T-helper 2 cell treated with Interferon-gamma antibody and Interleukin-4, amounts not matched to agents 5 μg/mL and 100 μg/mL, for 36 hours (primary cell): ENCODE results near the gene PRIM2.
"Not testable (repeated sequence)": the region's sequence is repeated elsewhere in the genome, so short reads cannot be mapped to it uniquely, and the experiment has no call there.

Experiments
- DNase-seq: peaks from one replicate; pipeline ENCODE4 v3.0.0; 2021; ENCODE audit warnings: low spot score
- H3K27ac Mint-ChIP-seq: one replicate; pipeline ENCODE4 v1.8.0; 2021; ENCODE audit warnings: mild to moderate bottlenecking, mixed read lengths
- H3K27me3 Mint-ChIP-seq: one replicate; pipeline ENCODE4 v1.8.0; 2021; ENCODE audit warnings: low read depth, mixed read lengths
- H3K36me3 Mint-ChIP-seq: one replicate; pipeline ENCODE4 v1.8.0; 2021; ENCODE audit warnings: low read depth, mixed read lengths
- H3K4me1 Mint-ChIP-seq: one replicate; pipeline ENCODE4 v1.8.0; 2021; ENCODE audit warnings: low read depth, mixed read lengths
- H3K4me3 Mint-ChIP-seq: one replicate; pipeline ENCODE4 v1.8.0; 2022; ENCODE audit warnings: mild to moderate bottlenecking, moderate library complexity, mixed read lengths
- H3K9me3 Mint-ChIP-seq: one replicate; pipeline ENCODE4 v1.8.0; 2021; ENCODE audit warnings: mixed read lengths

The PRIM2 gene

DNA sequence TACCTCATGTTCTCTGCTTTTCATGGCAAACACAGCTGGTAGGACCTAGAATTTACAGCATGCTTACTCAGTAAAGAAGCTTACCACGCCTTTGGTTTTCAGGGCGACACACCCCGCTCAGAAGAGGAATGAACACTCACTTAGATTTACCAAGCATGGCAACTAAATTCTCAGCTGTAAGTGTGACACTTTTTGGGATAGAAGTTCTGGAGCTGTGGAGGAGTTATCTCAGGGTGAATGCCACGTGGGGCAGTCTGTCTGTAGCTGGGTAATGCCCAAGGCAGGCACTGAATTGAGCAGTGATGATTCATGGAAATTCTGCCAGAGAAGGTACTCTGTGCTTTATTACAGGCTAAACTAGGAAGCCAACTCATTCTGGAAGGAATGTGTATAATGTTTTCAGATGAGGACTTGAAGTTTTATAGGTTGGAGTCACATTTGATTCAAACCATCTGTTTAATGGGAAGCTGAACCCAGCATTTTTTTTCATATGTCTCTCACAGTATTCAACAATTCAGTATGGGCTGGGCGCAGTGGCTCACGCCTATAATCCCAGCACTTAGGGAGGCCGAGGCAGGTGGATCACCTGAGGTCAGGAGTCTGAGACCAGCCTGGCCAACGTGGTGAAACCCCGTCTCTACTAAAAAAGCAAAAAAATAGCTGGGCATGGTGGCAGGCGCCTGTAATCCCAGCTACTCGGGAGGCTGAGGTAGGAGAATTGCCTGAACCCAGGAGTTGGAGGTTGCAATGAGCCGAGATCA lies 3.5 kb upstream of the PRIM2 start:
- Mint-ChIP-seq H3K27ac (no peak overlapping the region), H3K4me3 (no peak overlapping the region)

DNA sequence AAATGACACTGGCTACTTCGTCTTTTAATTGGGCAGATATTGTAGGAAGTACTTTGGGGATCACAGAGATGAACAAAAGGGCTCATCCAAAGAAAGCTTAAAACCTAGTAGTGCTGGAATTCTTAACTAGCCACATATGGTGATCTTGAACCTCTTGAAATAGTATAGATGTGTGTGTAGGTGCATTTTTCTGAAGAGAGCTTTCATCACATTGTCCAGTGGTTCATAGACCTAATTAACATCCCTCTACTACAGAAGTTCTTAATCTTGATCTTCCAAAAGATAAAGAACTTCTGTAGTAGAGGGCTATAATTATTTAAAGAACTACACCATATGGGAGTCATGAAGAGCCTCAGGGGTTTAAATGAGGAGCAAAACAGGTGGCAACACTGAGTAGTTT lies 2.3 kb upstream of the PRIM2 start:
- Mint-ChIP-seq H3K36me3 (peaks cover 17% of the 10 kb centered on the region), H3K27me3 (peaks cover 3% of the 10 kb centered on the region), H3K4me1 (peaks cover 22% of the 10 kb centered on the region), H3K4me3 (no peak overlapping the region), H3K9me3 (no peaks in the 10 kb centered on the region), H3K27ac (no peak overlapping the region)
- DNase-seq: no peak

More for the DNA sequence above, 3.5 kb upstream of the PRIM2 start:
- Mint-ChIP-seq H3K4me1 (peaks cover 12% of the 10 kb centered on the region), H3K9me3 (no peaks in the 10 kb centered on the region), H3K27me3 (peaks cover 3% of the 10 kb centered on the region), H3K36me3 (peaks cover 6% of the 10 kb centered on the region)
- DNase-seq: no peak

DNA sequence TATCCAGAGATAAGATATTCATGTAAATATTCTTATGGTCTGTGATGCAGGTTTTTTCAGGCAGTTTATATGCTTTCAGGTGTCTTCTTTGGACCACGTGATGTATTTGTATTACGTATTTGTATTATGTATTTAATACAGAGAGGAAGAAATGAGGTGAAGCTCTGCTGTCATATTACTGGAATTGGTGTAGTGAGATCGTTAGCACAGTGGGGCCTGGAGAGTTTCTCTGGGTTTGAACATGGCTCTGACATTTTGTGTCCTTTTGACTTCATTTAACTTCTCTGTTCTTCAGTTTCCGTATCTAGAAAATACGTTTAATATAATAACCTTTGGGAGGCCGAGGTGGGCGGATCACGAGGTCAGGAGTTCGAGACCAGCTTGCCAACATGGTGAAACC lies 1.6 kb upstream of the PRIM2 start:
- Mint-ChIP-seq H3K27ac (no peak overlapping the region), H3K36me3 (peaks cover 25% of the 10 kb centered on the region), H3K27me3 (peaks cover 3% of the 10 kb centered on the region), H3K4me3 (no peak overlapping the region), H3K4me1 (peaks cover 26% of the 10 kb centered on the region), H3K9me3 (no peaks in the 10 kb centered on the region)
- no peak for DNase-seq

DNA sequence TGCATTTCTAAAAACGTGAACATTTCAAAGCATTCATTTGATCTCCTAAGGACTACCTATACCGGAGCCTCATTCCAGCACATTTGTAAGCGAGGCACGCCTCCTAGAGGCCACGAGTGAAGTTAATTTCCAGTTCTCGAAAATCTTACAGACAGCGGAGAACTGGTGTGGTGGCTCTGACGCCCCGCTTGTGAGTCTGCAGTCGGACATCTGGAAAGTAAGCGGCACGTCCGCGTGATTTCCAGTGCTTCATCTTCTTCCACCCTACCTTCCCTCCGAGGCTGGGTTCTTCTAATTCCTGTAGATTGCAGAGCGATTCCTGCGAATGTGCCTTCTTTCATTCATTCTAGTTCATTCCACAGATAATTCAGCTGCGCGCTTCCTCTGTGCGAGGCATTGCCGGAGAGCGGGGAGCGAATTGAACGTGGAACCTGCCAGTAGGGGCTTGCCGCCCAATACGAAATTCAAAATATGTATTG lies 810 bp upstream of the PRIM2 start:
- peak; percentile 81 for DNase-seq
- H3K36me3 Mint-ChIP-seq: peaks cover 31% of the 10 kb centered on the region
- peak overlapping the region; percentile 100 for H3K4me3 Mint-ChIP-seq
- H3K9me3 Mint-ChIP-seq: no peaks in the 10 kb centered on the region
- H3K27me3 Mint-ChIP-seq: peaks cover 3% of the 10 kb centered on the region
- peaks cover 32% of the 10 kb centered on the region for H3K4me1 Mint-ChIP-seq
- peak overlapping the region; percentile 95 for H3K27ac Mint-ChIP-seq

DNA sequence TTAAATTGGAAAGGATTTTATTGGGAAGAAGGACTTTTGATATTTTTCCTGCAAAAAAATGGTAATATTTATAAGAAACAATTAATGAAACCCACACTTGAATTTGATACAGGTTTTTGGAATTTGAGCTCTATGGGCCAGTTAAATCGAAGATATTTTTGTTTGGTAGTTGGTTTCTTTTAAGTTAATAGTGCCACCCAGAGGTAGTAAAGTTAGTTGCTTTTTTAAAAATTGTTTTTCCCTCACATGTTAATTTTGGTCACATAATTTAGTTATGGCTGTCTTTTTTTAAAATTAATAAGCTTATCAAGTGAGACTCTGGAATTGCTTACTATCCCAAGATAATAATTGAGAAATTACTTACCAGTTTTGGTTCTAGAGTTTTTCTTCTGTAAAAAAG lies 7.1 kb downstream of the PRIM2 start:
- Mint-ChIP-seq H3K4me1 (peaks cover 19% of the 10 kb centered on the region), H3K9me3 (peaks cover 21% of the 10 kb centered on the region), H3K36me3 (peaks cover 79% of the 10 kb centered on the region), H3K27ac (no peak overlapping the region), H3K4me3 (no peak overlapping the region), H3K27me3 (no peaks in the 10 kb centered on the region)
- DNase-seq: no peak

DNA sequence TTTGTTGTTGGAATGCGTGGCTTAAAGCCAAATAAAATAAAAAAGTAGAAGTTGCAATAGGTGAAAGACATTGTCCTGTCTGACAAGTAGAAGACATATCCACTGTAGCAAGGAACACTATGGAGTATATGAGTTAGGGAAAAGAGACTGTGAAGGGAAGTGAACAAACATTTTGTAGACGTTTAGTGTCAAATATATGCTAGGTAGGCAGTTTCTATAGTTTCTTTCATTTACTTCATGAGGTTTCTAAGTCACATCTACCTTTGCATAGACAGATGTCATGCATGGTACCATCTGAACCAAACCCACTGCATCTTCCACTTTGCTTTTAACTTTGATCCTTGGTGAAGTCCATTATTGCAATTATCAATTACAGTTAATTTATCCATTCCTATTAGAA lies 9.9 kb downstream of the PRIM2 start:
- Mint-ChIP-seq H3K4me1 (peaks cover 2% of the 10 kb centered on the region), H3K27ac (no peak overlapping the region), H3K4me3 (no peak overlapping the region), H3K27me3 (no peaks in the 10 kb centered on the region), H3K9me3 (peaks cover 48% of the 10 kb centered on the region), H3K36me3 (peaks cover 81% of the 10 kb centered on the region)
- DNase-seq: no peak

DNA sequence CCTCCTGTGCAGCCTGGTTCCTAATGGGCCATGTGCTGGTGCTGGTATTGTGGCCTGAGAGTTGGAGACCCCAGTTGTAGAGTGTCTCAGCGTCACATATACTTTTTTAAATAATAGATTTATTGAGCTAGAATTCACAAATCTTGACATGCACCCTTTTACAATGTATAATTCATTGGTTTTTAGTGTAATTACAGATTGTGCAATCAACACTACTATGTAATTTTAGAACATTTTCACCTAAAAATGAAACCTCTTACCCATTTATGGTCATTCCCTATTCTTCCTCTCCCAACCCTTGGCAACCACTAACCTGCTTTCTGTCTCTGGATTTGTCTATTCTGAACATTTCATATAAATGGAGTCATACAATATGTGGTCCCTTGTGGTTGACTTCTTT lies 10.6 kb downstream of the PRIM2 start:
- peaks cover 80% of the 10 kb centered on the region for H3K36me3 Mint-ChIP-seq

DNA sequence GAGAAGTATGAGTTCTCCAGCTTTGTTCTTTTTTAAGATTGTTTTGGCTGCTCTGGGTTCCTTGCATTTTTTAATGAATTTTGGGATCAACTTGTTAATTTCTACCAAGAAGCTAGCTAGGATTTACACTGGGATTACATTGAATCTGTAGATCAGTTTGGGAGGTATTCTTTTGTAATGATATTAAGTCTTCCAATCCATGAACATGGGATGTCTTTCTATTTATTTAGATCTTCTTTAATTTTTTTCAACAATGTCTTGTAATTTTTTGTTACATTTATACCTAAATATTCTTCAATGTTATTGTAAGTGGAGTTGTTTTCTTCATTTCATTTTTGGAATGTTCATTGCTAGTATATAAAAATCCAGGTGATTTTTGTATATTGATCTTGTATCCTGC lies 12.5 kb downstream of the PRIM2 start:
- DNase-seq: no peak
- H3K9me3 Mint-ChIP-seq: peaks cover 71% of the 10 kb centered on the region
- H3K4me3 Mint-ChIP-seq: no peak overlapping the region
- H3K4me1 Mint-ChIP-seq: no peaks in the 10 kb centered on the region
- H3K36me3 Mint-ChIP-seq: peaks cover 86% of the 10 kb centered on the region
- no peaks in the 10 kb centered on the region for H3K27me3 Mint-ChIP-seq
- no peak overlapping the region for H3K27ac Mint-ChIP-seq

More for the DNA sequence above, 10.6 kb downstream of the PRIM2 start:
- H3K27me3 Mint-ChIP-seq: no peaks in the 10 kb centered on the region
- no peaks in the 10 kb centered on the region for H3K4me1 Mint-ChIP-seq
- H3K9me3 Mint-ChIP-seq: peaks cover 55% of the 10 kb centered on the region
- no peak overlapping the region for H3K4me3 Mint-ChIP-seq
- H3K27ac Mint-ChIP-seq: no peak overlapping the region
- no peak for DNase-seq

DNA sequence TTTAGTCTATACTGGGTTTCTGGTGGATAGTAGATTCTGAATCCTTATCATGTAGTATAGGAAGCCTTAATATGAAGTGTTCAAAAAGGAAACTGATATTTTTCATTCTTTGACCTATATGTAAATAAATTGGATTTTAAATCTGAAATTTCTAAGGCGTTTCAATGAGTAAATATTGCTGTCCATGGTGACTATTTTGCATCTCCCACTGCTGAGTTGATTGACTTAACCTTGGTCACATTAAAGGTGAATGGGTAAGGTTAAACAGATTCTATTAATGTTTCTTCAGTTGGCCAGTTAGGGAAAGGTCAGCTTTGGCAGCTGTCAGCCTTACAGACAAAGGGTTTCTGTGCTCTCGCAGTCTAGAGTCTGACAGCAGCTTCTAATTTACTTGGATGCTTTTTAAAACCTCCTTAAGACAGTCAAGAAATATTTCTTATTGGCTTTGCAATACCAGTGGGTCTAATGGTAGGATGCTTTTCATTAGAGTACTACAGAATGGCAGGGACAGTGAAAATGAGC lies 24.8 kb downstream of the PRIM2 start:
- Mint-ChIP-seq H3K27ac (no peak overlapping the region), H3K9me3 (peaks cover 4% of the 10 kb centered on the region), H3K27me3 (no peaks in the 10 kb centered on the region), H3K36me3 (peaks cover 20% of the 10 kb centered on the region), H3K4me3 (no peak overlapping the region), H3K4me1 (peaks cover 3% of the 10 kb centered on the region)
- DNase-seq: no peak

DNA sequence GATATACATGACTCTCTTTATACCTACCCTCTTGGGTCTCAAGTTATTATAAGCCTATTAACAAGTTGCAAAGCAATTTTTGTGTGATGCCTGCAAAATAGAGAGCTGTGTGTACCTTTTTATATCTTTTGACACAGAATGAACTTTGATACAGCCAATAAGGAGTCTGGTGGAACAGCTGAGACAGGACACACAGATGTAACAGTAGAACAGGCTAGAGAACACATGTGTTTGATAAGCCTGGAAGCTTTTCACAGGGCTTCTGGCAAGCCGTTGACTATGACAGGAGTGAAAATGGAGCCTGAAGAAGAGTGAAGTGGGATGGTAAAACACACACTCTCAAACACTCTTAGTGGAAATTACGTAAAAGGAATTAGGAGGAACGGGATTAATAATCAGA lies 25.9 kb downstream of the PRIM2 start:
- not testable (repeated sequence) for H3K9me3 Mint-ChIP-seq, H3K27ac Mint-ChIP-seq

DNA sequence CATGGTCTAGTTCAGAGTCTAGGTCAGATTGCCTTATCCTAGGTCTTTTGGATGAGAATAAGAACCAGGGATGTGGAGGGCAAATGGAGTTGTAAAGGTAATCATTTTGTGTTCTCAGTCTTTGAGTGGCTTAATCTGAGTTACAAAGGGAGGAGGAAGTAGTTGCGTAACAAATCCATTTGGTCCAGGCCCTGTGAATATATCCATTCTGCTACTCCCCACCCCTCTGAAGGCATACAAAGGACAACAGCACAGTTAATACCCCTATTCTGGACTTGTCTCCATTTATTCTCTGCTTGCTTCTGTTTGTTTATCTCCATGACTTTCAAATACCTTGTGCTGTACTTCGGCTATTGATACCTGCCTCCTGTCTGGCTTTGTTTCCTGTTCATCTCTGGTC lies 29.3 kb downstream of the PRIM2 start:
- DNase-seq, H3K27ac Mint-ChIP-seq, H3K4me3 Mint-ChIP-seq, H3K27me3 Mint-ChIP-seq, H3K9me3 Mint-ChIP-seq: not testable (repeated sequence)
- Mint-ChIP-seq H3K36me3 (peaks cover 29% of the 10 kb centered on the region), H3K4me1 (peaks cover 18% of the 10 kb centered on the region)

More for the DNA sequence above, 25.9 kb downstream of the PRIM2 start:
- H3K27me3 Mint-ChIP-seq, H3K4me3 Mint-ChIP-seq, H3K4me1 Mint-ChIP-seq, DNase-seq: not testable (repeated sequence)
- peaks cover 21% of the 10 kb centered on the region for H3K36me3 Mint-ChIP-seq

DNA sequence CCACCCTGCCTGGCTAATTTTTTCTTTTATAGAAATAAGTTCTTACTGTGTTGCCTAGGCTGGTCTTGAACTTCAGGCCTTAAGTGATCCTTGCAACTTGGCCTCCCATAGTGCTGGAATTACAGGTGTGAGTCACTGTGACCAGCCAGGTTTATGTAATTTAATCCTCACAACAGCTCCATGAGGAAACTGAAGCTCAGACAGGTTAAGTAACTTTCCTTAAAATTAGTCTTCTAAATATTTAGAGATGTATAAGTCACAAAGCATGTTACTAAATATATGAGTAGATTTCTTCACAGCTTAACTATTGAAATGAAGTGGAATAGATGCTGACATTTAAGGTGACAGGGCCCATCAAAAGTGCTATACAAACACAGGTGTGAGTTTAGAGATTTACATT lies 30.2 kb downstream of the PRIM2 start:
- not testable (repeated sequence) for H3K4me3 Mint-ChIP-seq, H3K27me3 Mint-ChIP-seq, DNase-seq, H3K27ac Mint-ChIP-seq, H3K9me3 Mint-ChIP-seq
- H3K4me1 Mint-ChIP-seq: peaks cover 18% of the 10 kb centered on the region
- peaks cover 33% of the 10 kb centered on the region for H3K36me3 Mint-ChIP-seq

DNA sequence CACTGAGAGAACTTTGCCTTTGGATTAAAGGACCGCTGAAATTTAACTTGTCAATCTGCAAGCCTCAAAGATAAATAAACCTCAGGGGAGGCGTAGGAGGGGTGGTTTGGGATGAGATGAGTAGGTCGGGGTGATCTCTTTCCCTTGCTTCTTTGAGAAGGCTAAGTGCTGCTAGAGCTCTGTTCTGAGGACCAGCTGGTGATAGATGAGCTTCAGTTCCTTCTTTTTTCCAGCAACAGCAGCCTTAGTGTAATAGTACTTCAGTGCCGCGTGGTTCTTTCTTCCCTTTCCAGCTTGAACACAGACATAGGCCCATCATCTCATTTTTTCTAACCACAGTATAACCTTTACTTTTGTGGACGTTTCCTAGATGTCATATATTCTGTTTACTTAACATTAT lies 33.0 kb downstream of the PRIM2 start:
- Mint-ChIP-seq H3K36me3 (peaks cover 28% of the 10 kb centered on the region), H3K4me1 (peaks cover 18% of the 10 kb centered on the region)
- not testable (repeated sequence) for H3K9me3 Mint-ChIP-seq, H3K4me3 Mint-ChIP-seq, H3K27me3 Mint-ChIP-seq, DNase-seq, H3K27ac Mint-ChIP-seq

DNA sequence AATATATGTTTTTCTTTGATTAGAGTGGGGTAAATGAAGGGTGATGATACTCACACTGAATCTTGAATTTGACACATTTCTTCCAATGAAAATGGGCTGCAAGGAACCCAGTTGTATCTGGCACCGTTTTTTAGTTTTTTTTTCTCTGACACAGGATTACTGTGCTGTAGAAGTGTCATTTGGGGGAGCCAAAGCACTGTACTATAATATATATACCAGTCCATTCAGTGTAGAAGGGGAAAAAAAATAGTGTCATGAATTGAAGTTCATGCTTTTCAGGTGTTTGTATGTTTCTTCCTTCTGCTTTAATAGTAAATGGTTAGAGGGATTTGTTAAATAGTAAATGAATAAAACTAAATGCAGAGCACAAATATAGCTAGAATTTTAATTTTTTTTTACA lies 35.2 kb downstream of the PRIM2 start:
- H3K4me3 Mint-ChIP-seq, H3K9me3 Mint-ChIP-seq, H3K27me3 Mint-ChIP-seq, DNase-seq, H3K27ac Mint-ChIP-seq: not testable (repeated sequence)
- H3K4me1 Mint-ChIP-seq: peaks cover 18% of the 10 kb centered on the region
- peaks cover 31% of the 10 kb centered on the region for H3K36me3 Mint-ChIP-seq

DNA sequence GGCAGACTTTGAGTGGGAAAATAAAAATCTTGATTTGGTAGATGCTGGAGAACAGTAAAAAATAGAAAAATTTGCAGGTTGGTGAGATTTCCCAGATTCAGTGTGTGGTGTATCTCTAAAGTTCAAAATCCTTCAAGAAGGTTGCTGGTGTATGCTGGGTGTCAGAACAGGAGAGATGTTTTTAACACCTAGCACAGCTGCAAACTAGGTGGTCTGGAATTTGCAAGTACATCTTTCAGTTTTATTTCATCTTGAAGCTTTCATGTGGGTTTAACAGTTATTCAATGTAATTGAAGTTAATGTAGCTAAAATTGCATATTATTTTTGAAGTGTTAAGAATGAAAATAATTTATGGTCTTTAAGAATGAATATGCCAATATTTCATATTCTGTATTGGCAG lies 40.9 kb downstream of the PRIM2 start:
- H3K4me1 Mint-ChIP-seq, H3K27me3 Mint-ChIP-seq, H3K4me3 Mint-ChIP-seq, H3K9me3 Mint-ChIP-seq, DNase-seq, H3K27ac Mint-ChIP-seq: not testable (repeated sequence)
- peaks cover 16% of the 10 kb centered on the region for H3K36me3 Mint-ChIP-seq
